Measurements from ENCODE around the gene XXYLT1.

GRCh38 chr3:195061756-195062655, 209.0 kb downstream of the XXYLT1 start:
- TF ChIP-seq CTCF (IDR thresholded peaks at IDR 0.05), result no peak
- TF ChIP-seq POLR2A (IDR thresholded peaks at IDR 0.05), result no peak
